HG02642 (cell line): Measurements from ENCODE around the gene TUBA1C.
"Not testable (repeated sequence)": the region's sequence is repeated elsewhere in the genome, so short reads cannot be mapped to it uniquely, and the experiment has no call there.

Experiments used
- ATAC-seq: cut with Tn5 transposase; IDR thresholded peaks from one replicate; pipeline ENCODE4 v1.9.1; 2021; ENCODE audit warnings: mild to moderate bottlenecking; ENCODE audit not compliant: unreplicated experiment, poor library complexity

Gene TUBA1C

DNA sequence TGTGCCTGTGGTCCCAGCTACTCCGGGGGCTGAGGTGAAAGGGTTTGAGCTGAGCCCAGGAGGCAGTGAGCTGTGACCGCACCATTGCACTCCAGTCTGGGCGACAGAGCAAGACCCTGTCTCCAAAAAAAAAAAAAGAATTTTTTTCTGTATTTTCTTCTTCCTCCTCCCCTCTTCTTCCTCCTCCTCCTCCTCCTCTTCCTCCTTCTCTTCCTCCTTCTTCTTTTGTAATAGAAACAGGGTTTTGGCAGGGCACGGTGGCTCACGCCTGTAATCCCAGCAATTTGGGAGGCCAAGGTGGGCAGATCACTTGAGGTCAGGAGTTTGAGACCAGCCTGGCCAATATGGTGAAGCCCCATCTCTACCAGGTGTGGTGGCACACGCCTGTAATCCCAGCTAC, 15.7 kb downstream of the TUBA1C start:
- not testable (repeated sequence) for ATAC-seq

DNA sequence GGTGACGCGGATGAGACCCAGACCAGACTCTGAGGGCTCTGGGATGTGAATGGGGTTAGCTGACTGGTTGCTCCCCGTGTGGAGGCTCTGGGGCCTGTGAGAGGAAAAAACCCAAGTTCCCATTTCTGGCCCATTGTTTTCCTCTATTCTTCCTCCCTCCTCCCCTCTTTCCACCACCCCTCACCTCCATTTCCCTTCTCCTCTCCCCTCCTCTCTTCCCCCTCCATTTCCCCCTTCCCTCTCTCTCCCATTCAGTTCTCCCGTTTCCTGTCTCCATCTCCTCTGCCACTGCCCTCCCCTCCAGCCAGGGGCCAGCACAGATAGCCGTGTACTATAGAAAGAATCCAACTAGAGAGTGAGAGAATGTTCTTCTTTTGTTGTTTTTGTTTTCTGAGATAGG, 17.4 kb downstream of the TUBA1C start:
- no peak for ATAC-seq

DNA sequence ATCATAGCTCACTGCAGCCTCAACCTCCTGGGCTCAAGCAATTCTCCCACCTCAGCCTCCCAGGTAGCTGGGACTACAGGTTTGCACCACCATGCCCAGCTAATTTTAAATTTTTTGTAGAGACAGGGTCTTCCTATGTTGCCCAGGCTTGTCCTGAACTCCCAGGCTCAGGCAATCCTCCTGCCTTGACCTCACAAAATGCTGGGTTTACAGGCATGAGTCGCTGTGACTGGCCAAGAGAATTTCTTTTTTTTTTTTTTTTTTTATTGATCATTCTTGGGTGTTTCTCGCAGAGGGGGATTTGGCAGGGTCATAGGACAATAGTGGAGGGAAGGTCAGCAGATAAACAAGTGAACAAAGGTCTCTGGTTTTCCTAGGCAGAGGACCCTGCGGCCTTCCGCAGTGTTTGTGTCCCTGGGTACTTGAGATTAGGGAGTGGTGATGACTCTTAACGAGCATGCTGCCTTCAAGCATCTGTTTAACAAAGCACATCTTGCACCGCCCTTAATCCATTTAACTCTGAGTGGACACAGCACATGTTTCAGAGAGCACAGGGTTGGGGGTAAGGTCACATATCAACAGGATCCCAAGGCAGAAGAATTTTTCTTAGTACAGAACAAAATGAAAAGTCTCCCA, 18.0 kb downstream of the TUBA1C start:
- ATAC-seq: not testable (repeated sequence)

DNA sequence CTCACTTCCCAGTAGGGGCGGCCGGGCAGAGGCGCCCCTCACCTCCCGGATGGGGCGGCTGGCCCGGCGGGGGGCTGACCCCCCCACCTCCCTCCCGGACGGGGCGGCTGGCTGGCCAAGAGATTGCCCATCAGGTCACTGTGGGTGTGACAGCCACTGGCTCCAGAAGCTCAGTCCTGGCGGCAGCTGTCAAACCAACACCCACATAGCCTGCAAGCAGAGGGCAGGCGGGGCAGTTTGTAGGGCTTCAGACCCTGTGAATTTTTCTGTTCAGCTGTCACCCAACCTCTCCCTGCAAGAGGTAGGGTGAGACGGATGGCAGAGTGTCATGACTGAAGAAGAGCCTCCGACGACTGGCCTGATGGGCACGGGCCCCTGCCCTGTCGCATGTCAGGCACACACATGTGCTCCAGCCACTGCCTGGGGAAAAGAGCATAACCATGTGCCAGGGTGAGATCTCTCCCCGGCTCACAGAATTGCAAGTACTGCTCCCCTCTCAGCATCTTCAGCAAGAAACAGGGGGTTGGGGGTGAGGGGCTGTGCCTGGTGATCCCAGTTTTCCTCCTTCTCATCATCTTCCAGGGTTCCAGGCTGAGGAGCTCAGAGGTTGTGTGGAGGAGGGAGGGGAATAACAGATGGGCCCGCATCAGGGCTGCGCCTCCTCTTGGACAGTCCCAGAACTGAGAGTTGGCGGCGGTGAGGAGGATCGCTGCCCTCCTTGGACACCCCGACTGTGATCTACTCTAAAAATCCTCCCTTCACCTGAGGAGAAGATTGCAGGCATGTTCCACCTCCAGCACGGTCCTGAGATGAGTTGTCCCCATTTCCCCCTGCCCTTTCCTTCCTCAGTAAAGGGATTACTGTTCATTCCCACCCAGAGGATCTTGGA, 18.9 kb downstream of the TUBA1C start:
- ATAC-seq: no peak

DNA sequence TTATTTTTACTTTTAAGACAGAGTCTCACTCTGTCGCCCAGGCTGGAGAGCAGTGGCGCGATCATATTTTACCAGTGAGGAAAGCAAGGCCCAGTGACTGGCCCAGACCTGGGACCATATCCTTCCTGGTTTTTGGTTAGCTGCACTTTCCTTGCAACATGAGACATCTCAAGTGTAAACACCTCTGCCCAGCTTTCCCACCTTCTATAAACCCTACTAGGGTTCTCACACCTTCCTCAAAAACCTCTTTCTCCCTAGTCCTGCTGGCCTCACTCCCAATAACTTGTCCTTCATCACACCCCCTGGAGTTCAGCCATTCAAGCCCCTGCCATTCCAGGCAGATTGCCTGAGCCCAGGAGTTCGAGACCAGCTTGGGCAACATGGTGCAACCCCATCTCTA, 19.8 kb downstream of the TUBA1C start:
- no peak for ATAC-seq

DNA sequence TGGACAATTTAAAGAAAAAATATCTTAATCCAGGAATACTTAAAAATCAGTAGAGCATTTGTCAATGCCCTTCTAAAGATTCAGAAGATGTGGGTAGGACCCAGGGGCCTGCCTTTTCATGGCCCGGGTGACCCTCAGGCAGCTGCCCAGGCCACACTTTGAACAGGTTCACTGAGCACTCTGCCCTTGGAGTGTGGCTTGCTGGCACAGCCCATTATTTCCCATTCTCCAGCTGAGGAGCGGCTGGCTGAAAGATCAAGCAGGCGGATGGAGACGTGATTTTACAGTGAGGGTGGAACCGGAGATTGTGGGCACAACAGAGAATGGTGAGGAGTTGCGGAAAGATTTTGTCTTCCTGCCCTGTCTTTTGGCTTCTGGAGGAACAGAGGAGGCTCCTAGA, 23.0 kb downstream of the TUBA1C start:
- ATAC-seq: no peak

DNA sequence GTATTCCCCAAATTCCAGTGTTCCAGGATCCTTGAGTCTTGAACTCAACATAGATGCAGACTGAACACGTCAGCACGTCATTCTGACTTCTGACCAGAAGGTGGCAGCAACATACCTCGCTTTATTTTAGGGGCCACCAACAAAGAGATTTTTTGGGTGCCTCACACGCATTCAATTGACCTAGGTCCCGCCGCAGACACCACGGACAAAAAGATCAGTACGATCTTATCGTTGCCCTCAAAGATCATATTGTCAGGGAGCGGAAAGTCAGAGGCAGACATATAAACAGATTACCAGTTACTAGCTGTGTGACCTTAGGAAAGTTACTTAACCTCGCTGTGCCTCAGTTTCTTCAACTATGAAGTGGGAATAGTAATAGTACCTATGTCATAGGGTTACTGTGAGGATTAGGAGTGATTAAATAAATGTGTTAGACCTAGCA, 23.6 kb downstream of the TUBA1C start:
- ATAC-seq: no peak

DNA sequence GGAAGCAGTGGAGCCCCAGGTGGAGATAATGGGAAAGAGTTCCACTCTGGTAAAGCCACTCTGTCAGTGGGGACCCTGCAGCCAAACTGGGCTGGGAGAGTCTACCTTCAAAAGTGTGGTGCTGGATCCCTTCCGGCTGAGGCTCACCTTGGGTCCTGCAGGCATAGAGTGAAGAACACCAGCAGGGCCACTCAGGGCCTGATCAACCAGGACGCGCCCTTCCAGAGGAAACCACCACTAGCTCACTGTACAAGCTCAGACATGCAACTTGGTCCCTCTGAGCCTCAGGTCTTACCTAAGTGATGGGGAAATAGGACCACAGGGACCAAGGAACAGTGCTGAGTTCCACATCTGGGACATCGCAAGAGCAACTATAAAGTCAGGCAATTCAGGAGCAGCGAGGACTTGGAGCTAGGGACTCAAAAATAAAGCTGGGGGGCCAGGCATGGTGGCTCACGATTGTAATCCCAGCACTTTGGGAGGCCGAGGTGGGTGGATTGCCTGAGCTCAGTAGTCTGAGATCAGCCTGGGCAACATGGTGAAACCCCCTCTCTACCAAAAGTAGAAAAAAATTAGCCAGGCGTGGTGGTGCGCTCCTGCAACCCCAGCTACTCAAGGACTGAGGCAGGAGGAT, 24.2 kb downstream of the TUBA1C start:
- ATAC-seq: no peak

DNA sequence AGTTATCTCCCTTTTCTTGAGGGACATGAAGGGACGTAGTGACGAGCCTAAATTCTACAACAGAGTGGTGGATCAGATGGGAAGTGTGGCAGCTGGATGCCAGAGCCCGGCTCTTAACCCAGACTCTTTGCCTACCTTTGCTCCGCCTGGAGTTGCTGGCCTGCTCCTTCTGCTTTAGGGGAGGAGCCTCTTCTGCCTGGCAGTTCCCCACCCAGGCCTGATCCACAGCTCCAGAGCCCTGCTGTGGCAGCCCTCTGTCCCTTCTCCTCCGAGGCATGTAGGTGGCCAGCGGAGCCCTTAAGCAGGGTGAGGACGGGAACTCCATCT, 27.8 kb downstream of the TUBA1C start:
- no peak for ATAC-seq

DNA sequence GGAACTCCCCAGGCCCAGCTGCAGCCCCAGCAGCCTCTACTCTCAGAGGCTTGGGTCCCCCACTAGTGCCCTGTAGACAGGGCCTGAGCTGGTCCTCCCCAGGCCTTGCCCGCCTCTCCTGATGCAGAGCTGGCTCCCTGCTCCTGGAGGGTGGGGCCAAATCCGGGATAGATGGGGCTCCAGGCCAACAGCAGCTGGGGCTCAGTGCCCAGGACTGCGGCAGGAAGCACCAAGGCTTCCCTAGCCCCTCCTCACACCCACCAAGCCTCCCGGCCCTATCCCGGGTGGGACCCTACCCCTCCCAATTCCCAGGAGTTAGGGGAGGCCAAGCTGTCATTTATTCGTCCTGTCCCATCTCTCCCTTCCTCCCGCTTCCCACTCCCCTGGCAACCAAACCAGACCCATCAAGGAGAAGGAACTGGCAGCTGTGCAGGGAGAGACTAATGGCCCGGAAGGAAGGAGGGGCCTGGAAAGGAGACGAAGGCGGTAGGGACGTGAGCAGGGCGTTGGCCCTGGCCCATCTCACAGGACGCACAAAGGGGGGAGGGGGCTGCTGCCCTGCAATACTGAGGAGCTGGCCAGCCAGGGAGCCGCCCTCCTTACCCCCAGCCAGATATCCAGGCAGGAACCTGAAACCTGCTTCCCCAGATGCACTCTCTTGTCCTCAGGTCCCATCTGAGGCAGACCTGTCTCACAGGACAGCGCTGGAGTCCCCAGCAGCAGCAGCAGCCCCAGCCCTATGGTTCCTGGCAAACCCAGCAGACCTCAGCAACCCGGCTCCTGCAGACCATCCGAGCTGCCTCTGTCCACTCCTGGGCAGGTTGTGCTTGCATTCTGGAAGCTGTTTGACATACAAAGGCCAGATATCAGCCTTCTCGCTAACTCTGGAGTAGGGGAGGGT, 28.4 kb downstream of the TUBA1C start:
- ATAC-seq: no peak

DNA sequence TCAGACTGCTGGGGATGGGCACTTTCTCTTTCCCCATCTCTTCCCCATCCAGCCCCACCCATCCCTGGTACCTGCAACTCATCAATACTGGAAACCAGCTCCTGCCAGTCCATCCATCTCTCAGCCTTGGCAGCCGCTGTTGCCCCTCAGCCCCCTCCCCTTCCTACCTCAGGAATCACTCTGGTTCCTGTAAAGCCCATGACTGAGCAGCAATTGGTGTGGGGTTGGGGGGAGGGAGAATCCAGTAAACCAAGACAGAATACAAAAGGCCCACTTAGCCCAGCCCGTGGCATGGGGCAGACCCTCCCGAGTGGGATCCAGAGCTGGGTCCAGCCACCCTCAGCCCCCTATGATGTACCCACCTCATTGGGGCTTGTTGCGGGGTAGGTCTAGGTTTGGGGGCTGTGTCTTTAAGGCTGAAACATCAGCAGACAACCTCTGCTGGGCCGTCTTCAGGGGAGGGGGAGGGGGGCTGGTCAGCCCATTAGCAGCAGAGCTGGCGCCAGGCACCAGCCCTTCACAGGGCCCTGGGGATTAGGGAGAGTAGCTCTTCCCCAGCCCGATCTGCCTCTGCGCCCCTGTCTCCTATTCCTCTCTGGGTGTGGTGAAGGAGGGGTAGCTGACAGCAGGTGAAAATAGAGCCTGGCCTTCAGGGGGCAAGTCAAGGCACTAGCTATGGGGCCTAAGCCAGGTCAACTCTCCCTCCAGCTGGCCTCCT, 29.4 kb downstream of the TUBA1C start:
- no peak for ATAC-seq

DNA sequence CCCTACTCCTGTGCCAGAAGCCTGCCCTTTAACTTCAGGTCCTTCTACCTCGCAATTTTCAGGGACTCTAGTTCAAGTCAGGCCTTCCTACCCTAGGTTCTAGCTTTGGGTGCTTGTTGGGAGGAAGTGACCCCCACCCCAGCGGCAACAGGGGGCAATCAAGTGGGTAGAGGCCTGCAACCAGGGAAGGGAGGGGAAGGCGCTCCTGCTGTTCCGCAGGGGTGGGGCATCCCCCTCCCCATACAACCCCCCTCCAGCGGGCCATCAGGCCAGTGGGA, 29.9 kb downstream of the TUBA1C start:
- no peak for ATAC-seq

DNA sequence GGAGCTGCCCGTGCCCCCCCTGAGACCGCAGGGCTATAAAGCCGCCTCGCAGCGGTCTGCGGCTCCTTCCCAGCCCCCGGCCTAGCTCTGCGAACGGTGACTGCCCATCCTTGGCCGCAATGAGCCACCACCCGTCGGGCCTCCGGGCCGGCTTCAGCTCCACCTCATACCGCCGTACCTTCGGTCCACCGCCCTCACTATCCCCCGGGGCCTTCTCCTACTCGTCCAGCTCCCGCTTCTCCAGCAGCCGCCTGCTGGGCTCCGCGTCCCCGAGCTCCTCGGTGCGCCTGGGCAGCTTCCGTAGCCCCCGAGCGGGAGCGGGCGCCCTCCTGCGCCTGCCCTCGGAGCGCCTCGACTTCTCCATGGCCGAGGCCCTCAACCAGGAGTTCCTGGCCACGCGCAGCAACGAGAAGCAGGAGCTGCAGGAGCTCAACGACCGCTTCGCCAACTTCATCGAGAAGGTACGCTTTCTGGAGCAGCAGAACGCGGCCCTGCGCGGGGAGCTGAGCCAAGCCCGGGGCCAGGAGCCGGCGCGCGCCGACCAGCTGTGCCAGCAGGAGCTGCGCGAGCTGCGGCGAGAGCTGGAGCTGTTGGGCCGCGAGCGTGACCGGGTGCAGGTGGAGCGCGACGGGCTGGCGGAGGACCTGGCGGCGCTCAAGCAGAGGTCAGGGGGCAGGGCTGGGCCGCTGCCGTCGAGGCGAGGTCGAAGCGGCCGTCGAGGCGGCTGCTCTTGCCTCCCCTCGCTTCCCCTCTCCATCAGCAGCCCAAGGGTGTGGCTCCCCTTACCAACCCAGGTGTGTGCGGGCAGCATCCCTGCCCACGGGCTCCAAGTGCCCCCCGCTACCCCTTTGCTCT, 30.4 kb downstream of the TUBA1C start, which contains the start of gene PRPH:
TSS of gene PRPH (plus strand) at position 66 of the 855 bp plus-strand sequence. CDS start at position 120, 54 bp downstream.
- ATAC-seq: no peak

DNA sequence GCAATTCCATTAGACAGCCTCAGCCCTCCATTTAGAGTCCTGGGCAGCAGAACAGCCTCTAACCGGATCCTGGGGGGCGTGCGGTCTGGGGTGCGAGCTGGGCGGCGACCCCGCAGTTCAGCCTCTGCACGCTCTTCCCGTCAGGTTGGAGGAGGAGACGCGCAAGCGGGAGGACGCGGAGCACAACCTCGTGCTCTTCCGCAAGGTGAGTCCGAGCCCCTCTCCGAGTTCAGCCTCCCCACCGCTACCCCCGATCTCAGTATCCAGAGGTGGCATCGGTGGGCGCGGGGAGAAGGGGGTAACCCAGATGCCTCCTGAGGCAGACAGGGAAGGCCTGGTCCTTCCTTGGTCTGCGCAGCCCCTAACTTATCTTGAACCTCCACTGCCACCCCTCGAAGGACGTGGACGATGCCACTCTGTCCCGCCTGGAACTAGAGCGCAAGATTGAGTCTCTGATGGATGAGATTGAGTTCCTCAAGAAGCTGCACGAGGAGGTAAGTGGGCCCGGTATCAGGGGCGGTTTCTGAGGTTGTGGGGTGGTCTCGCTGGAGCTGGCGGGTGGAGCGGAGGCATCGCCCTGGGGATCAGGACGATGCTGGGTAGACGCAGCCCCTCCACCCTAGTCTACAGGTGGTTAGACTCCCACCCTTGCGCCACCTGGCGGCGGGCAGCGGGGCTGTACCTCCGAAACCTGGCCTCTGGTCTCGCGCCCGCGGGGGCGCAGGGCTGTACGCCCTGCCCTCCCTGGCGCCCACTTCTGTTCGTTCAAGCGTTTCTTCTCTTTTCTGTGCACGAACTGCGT, 31.4 kb downstream of the TUBA1C start:
- ATAC-seq: no peak

DNA sequence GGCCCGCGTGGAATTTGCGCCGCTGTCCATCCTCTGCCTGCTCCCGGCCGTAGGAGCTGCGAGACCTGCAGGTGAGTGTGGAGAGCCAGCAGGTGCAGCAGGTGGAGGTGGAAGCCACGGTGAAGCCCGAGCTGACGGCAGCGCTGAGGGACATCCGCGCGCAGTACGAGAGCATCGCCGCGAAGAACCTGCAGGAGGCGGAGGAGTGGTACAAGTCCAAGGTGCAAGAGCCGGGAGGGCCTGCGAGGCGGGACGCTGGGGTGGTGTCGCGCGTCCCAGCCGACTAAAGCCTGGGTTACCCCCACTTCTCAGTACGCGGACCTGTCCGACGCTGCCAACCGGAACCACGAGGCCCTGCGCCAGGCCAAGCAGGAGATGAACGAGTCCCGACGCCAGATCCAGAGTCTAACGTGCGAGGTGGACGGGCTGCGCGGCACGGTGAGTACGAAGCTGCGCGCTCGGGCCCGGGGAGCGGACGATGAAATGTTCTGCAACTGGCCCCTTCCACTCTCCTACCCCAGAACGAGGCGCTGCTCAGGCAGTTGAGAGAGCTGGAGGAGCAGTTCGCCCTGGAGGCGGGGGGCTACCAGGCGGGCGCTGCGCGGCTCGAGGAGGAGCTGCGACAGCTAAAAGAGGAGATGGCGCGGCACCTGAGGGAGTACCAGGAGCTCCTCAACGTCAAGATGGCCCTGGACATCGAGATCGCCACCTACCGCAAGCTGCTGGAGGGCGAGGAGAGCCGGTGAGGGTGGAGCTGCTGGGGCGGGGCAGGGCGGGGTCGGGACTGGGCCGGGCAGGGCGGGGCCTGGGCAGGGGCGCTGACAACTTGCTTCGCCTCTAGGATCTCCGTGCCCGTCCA, 32.2 kb downstream of the TUBA1C start:
- no peak for ATAC-seq

DNA sequence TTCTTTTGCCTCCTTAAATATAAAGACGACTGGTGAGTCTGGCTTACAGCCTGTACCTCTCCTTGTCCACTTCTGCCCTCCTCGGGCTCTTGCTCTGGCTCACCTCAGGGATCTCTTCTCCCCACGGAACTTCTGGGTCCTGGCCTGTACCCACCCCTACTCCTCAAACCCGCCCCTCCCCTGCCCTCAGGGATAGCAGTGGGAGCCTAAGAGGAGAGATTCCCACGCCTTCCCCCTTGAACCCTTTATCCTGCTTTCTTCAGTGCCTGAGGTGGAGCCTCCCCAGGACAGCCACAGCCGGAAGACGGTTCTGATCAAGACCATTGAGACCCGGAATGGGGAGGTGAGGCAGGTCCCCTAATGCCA, 32.8 kb downstream of the TUBA1C start:
- no peak for ATAC-seq

DNA sequence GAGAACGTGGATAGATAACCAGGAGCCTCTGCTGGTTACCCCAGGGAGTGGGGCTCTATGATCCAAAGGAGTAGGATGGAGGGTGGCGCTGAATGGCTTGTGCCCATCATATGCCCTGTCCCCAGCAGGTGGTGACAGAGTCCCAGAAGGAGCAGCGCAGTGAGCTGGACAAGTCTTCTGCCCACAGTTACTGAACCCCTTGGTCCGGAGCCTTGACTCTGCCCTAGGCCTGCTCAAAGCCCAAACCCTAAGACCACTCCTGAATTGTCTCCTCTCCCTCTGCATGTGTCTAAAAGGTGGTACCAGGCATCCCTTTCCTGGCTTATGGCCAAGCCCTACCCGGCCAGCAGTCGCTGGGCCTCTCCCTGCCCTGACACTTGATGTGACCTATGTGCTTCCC, 33.3 kb downstream of the TUBA1C start:
- ATAC-seq: no peak
